ENCODE measurements around the gene MYRIP. TPM values are rescaled to one million over a fixed set of nuclear protein-coding genes. Genes with fewer than 3 reads are reported as not detected.
A peak's percentile ranks its signal among the peaks of the same experiment; 100 is the strongest.
"Not testable (repeated sequence)": the region's sequence is repeated elsewhere in the genome, so short reads cannot be mapped to it uniquely, and the experiment has no call there.

MYRIP gene
- total RNA-seq, 1 donor from 2014 or later: 0.54 TPM

DNA sequence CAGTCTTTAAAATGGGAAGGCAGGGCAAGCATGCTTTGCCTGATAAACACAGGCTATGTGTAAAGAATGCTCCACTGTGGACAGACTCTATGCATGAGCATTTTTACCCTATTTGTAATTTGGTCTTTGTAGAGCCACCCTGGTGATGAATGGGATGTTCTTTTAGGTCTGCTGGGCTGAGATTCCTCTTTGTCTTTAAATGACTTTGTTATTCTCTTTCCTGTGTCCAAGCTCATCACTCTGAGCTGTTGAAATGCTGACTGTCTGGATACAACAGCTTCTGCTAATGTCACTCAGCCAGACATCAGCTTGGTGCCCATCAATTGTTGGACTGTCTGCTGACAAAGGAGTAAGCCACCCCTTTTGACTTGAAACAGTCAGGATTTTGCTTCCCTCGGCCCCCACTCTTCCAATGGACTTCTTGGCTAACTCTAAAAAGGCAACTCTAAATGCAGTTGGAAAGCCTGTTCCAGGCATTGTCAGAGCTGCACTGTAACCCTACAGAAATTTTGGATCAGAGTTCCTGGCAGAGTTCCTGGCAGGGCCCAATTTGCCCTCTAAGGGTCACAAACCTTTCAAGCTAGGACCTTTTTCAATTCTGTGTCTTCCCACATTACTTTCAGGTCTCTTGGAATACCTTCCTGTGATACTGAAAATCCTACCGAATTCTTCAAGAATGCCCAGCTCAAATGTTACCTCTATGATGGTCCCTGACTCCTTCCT, 459.6 kb downstream of the MYRIP start:
- Mint-ChIP-seq H3K4me1 (peaks cover 21% of the 10 kb centered on the region), H3K4me3 (no peak overlapping the region), H3K27me3 (ENCODE audit: low read depth) (no peaks in the 10 kb centered on the region), H3K9me3 (peaks cover 5% of the 10 kb centered on the region), H3K36me3 (ENCODE audit: low read depth) (peaks cover 2% of the 10 kb centered on the region), H3K27ac (ENCODE audit: unreplicated experiment) (peak overlapping the region; percentile 1)
- no peak for DNase-seq (ENCODE audit: low read depth, low spot score)
- TF ChIP-seq, protein P1, sequence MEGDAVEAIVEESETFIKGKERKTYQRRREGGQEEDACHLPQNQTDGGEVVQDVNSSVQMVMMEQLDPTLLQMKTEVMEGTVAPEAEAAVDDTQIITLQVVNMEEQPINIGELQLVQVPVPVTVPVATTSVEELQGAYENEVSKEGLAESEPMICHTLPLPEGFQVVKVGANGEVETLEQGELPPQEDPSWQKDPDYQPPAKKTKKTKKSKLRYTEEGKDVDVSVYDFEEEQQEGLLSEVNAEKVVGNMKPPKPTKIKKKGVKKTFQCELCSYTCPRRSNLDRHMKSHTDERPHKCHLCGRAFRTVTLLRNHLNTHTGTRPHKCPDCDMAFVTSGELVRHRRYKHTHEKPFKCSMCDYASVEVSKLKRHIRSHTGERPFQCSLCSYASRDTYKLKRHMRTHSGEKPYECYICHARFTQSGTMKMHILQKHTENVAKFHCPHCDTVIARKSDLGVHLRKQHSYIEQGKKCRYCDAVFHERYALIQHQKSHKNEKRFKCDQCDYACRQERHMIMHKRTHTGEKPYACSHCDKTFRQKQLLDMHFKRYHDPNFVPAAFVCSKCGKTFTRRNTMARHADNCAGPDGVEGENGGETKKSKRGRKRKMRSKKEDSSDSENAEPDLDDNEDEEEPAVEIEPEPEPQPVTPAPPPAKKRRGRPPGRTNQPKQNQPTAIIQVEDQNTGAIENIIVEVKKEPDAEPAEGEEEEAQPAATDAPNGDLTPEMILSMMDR (conservative IDR thresholded peaks at IDR 0.05): no peak

DNA sequence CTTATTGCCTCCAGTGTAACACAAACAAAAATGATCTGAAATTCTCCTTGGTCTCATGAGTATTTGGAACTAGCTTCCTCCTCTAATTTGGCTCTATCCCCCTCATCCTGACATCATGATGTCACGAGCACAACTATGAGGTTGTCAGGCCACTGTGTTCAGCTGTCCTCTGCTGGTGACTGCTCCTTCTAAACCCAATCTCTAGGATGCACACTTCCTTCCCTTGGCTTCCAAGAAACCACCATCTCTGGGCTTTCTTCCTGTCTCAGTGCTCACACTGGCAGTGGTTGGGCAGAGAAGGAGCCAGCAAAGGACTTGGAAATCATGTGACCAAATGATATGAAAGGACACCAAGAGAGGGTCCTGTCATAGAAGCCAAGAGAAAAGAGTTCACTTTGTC, 469.4 kb downstream of the MYRIP start:
- TF ChIP-seq, protein P1 (conservative IDR thresholded peaks at IDR 0.05): no peak
- H3K27me3 Mint-ChIP-seq (ENCODE audit: low read depth): peaks cover 11% of the 10 kb centered on the region
- no peak overlapping the region for H3K4me3 Mint-ChIP-seq
- no peak for DNase-seq (ENCODE audit: low read depth, low spot score)
- H3K9me3 Mint-ChIP-seq: peaks cover 15% of the 10 kb centered on the region
- peaks cover 5% of the 10 kb centered on the region for H3K36me3 Mint-ChIP-seq (ENCODE audit: low read depth)
- no peaks in the 10 kb centered on the region for H3K4me1 Mint-ChIP-seq
- no peak overlapping the region for H3K27ac Mint-ChIP-seq (ENCODE audit: unreplicated experiment)

DNA sequence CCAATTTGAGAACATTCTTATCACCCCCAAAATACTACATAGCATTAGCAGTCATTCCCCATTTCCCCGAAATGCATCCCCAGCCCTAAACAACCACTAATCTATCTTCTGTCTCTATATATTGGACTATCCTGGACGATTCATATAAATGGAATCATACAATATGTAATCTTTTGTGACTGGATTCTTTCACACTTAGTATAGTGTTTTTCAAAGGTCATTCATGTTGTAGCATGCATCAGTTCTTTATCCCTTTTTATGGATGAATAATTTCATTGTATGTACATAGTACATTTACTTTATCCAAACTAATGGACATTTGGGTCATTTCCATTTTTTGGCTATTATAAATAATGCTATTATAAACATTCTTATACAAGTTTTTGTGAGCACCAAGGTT, 472.6 kb downstream of the MYRIP start:
- peaks cover 5% of the 10 kb centered on the region for H3K36me3 Mint-ChIP-seq (ENCODE audit: low read depth)
- H3K9me3 Mint-ChIP-seq: peaks cover 12% of the 10 kb centered on the region
- H3K27ac Mint-ChIP-seq (ENCODE audit: unreplicated experiment): no peak overlapping the region
- no peaks in the 10 kb centered on the region for H3K4me1 Mint-ChIP-seq
- peaks cover 8% of the 10 kb centered on the region for H3K27me3 Mint-ChIP-seq (ENCODE audit: low read depth)
- no peak for DNase-seq (ENCODE audit: low read depth, low spot score)
- H3K4me3 Mint-ChIP-seq: no peak overlapping the region
- TF ChIP-seq, protein P1 (conservative IDR thresholded peaks at IDR 0.05): no peak

DNA sequence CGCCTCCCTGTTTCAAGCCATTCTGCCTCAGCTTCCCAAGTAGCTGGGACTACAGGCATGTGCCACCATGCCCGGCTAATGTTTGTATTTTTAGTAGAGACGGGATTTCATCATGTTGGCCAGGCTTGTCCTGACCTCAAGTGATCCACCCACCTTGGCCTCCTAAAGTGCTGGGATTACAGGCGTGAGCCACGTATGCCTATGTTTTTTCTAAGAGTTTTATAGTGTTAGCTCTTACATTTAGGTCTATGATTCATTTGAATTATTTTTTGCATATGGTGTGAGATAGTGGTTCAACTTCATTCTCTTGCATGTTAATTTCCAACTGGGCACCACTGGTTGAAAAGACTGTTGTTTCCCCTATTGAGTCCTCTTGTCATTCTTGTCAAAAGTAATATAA, 473.6 kb downstream of the MYRIP start:
- not testable (repeated sequence) for H3K4me3 Mint-ChIP-seq; H3K36me3 Mint-ChIP-seq (ENCODE audit: low read depth); H3K27ac Mint-ChIP-seq (ENCODE audit: unreplicated experiment); H3K4me1 Mint-ChIP-seq; DNase-seq (ENCODE audit: low read depth, low spot score); H3K27me3 Mint-ChIP-seq (ENCODE audit: low read depth)
- peaks cover 11% of the 10 kb centered on the region for H3K9me3 Mint-ChIP-seq

GRCh38 chr3:40287248-40287647, 477.8 kb downstream of the MYRIP start:
- TF ChIP-seq, protein P1 (conservative IDR thresholded peaks at IDR 0.05): no peak
- Mint-ChIP-seq H3K36me3 (ENCODE audit: low read depth) (no peaks in the 10 kb centered on the region), H3K4me3 (no peak overlapping the region), H3K4me1 (peaks cover 23% of the 10 kb centered on the region), H3K27me3 (ENCODE audit: low read depth) (no peaks in the 10 kb centered on the region), H3K27ac (ENCODE audit: unreplicated experiment) (no peak overlapping the region), H3K9me3 (peaks cover 2% of the 10 kb centered on the region)
- no peak for DNase-seq (ENCODE audit: low read depth, low spot score)

DNA sequence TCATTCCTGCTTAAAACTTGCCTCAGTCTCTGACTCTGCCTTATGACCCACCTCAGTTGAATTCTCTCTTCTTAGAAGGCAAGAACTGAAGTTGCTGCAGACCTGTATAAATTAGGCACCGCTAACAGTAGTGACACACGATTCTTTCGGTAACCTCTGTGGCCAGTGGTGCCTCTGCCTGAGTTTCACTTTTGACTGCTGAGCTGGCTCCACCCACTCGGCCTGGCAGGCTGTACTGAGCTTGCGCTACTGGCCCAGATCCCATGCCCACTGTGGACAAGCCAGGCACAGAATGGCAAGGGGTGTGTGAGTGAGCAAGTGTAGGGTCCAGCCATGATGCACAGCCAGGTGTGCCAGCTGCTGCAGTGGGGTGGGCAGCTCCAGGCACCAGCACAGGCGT, 481.0 kb downstream of the MYRIP start:
- Mint-ChIP-seq H3K4me1 (peaks cover 37% of the 10 kb centered on the region), H3K9me3 (no peaks in the 10 kb centered on the region), H3K36me3 (ENCODE audit: low read depth) (peaks cover 3% of the 10 kb centered on the region), H3K27ac (ENCODE audit: unreplicated experiment) (no peak overlapping the region), H3K27me3 (ENCODE audit: low read depth) (no peaks in the 10 kb centered on the region), H3K4me3 (no peak overlapping the region)
- TF ChIP-seq, protein P1 (conservative IDR thresholded peaks at IDR 0.05): no peak
- no peak for DNase-seq (ENCODE audit: low read depth, low spot score)
